ENCODE results near the gene RPS15A. TPM values are rescaled to one million over a fixed set of nuclear protein-coding genes. Genes with fewer than 3 reads are reported as not detected.
"Not testable (repeated sequence)": the region's sequence is repeated elsewhere in the genome, so short reads cannot be mapped to it uniquely, and the experiment has no call there.

The RPS15A gene
- total RNA-seq, 1 experiment from 2014 or later, result 2,270 TPM

DNA sequence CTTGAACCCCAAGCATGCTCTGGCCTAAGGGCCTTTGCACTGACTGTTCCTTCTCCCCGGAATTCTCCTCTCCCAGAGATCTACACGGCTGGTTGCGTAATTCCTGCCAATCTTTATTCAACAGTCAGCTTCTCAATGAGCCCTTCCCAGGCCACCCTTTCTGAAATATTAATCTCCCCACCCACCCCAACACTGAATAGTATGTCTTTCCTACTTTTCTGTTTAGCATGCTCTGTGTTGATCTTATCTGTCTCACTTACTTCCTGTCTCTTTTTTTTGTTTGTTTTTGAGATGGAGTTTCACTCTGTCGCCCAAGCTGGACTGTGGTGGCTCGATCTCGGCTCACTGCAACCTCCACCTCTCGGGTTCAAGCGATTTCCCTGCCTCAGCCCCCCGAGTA lies 33.5 kb downstream of the RPS15A start:
- not testable (repeated sequence) for DNase-seq (ENCODE audit: low spot score)

DNA sequence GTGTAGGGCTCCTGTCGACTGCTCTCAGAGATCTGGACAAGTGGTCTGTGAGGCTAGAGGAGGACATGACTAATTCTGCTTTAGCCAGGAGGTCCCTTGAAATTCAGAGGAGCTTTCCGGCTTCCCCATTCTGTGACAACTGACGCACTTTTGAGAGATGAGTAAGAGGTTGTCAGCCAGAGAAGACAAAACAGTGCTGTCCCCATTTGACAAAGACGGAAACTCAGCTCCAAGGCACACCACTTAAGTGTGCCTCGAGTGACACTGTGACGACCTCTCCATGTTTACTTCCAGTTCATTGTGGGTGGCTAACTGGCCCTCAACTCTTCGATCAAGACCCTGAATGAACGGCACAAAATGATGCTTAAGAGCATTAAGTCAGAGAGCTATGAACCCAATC lies 47.3 kb downstream of the RPS15A start:
- not testable (repeated sequence) for DNase-seq (ENCODE audit: low spot score)

DNA sequence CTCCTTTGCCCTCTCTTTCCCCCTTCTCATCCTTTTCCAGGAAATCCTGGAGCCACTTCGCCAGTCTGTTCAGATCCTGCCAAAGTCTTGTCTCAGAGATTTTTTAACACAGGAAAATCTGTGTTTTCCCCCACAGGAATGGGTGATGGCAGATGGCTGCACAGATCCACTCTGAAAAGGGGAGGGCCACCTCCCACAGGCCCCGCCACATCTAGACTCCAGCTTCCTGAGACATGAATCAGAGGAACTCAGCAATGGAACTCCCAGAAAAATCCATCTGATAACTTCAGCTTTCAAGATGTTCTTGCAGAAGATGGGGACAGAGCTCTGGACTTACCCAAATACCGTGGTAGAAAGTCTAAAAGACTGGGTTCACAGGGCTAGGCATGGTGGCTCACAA lies 50.1 kb downstream of the RPS15A start:
- not testable (repeated sequence) for DNase-seq (ENCODE audit: low spot score)

GRCh38 chr16:18738768-18739167 lies 51.4 kb downstream of the RPS15A start:
- not testable (repeated sequence) for DNase-seq (ENCODE audit: low spot score)

DNA sequence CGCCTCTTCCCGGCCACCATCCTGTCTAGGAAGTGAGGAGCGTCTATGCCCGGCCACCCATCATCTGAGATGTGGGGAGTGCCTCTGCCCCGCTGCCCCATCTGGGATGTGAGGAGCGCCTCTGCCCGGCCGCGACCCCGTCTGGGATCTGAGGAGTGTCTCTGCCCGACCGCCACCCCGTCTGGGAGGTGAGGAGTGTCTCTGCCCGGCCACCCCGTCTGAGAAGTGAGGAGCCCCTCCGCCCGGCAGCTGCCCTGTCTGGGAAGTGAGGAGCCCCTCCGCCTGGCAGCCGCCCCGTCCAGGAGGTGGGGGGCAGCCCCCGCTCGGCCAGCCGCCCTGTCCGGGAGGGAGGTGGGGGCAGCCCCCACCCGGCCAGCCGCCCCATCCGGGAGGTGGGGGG lies 55.9 kb downstream of the RPS15A start:
- not testable (repeated sequence) for DNase-seq (ENCODE audit: low spot score)

Other genes starting within 250 kb of the RPS15A start
- gene NOMO2, start 228.2 kb downstream of the RPS15A start, total RNA-seq (2014; rRNA removed; shearing (Covaris generic)), result 101 and 105 TPM in 2 replicates
- gene ARL6IP1, start 11.2 kb upstream of the RPS15A start, total RNA-seq (2014; rRNA removed; shearing (Covaris generic)), result 291 and 353 TPM in 2 replicates
- gene SMG1, start 136.1 kb upstream of the RPS15A start, total RNA-seq (2014; rRNA removed; shearing (Covaris generic)), result 14.5 and 16.9 TPM in 2 replicates
- gene TMC7, start 193.6 kb upstream of the RPS15A start, total RNA-seq (2014; rRNA removed; shearing (Covaris generic)), result 0.77 and 1.5 TPM in 2 replicates

Measured in H4 (cell line).